ENCODE data around the gene SYDE2.

- no peak for TF ChIP-seq CTCF (conservative IDR thresholded peaks at IDR 0.05)
- TF ChIP-seq ZFX (IDR thresholded peaks at IDR 0.05) = no peak
These were observed 56.5 kb downstream of the SYDE2 start for GRCh38 chr1:85144351-85144750.

Measured in C4-2B (cell line).